SU-DHL-6 (cell line): ENCODE results near the gene KRT82.

Source experiments
- EZH2phosphoT487 ChIP-seq: fragments of 200-600 bp; sonication (generic), shearing (Covaris generic); conservative IDR thresholded peaks from 2 replicates; pipeline ENCODE4 v1.6.1; 2018; ENCODE audit warnings: mild to moderate bottlenecking, antibody characterized with exemption, low read length, moderate library complexity, mixed read lengths
- TF ChIP-seq, protein P1 (sequence below): fragments of 200-600 bp; sonication (generic); IDR thresholded peaks from one replicate; pipeline ENCODE4 v1.5.1; 2017; ENCODE audit warnings: antibody characterized with exemption, mild to moderate bottlenecking, low read length, moderate library complexity; ENCODE audit not compliant: insufficient read depth, poor library complexity, severe bottlenecking

GRCh38 chr12:52404951-52405350 lies 1.2 kb downstream of the KRT82 start:
- TF ChIP-seq, protein P1, sequence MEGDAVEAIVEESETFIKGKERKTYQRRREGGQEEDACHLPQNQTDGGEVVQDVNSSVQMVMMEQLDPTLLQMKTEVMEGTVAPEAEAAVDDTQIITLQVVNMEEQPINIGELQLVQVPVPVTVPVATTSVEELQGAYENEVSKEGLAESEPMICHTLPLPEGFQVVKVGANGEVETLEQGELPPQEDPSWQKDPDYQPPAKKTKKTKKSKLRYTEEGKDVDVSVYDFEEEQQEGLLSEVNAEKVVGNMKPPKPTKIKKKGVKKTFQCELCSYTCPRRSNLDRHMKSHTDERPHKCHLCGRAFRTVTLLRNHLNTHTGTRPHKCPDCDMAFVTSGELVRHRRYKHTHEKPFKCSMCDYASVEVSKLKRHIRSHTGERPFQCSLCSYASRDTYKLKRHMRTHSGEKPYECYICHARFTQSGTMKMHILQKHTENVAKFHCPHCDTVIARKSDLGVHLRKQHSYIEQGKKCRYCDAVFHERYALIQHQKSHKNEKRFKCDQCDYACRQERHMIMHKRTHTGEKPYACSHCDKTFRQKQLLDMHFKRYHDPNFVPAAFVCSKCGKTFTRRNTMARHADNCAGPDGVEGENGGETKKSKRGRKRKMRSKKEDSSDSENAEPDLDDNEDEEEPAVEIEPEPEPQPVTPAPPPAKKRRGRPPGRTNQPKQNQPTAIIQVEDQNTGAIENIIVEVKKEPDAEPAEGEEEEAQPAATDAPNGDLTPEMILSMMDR, result no peak
- no peak for TF ChIP-seq EZH2phosphoT487
